H9 (cell line): ENCODE data around the gene NF1. TPM values are rescaled to one million over a fixed set of nuclear protein-coding genes. Genes with fewer than 3 reads are reported as not detected.

Experiments
- DNase-seq: peaks from one replicate; pipeline ENCODE4 v3.0.0-alpha.2; 2017
- H2AFZ ChIP-seq: one replicate; pipeline ENCODE4 v1.6.1; 2013; ENCODE audit warnings: mild to moderate bottlenecking, low read length, control low read depth, moderate library complexity
- H2AK5ac ChIP-seq: 2 replicates; pipeline ENCODE4 v1.6.1; 2013; ENCODE audit warnings: low read length, control low read depth, mixed read lengths; ENCODE audit not compliant: insufficient read length
- H2BK120ac ChIP-seq: one replicate; pipeline ENCODE4 v1.6.1; 2013; ENCODE audit warnings: low read depth, mild to moderate bottlenecking, low read length, control low read depth, inconsistent platforms; ENCODE audit not compliant: poor library complexity, severe bottlenecking
- H2BK12ac ChIP-seq: 2 replicates; pipeline ENCODE4 v1.6.1; 2013; ENCODE audit warnings: low read length, control low read depth, mixed read lengths, low read depth; ENCODE audit not compliant: insufficient read length
- H2BK15ac ChIP-seq: 2 replicates; pipeline ENCODE4 v1.6.1; 2013; ENCODE audit warnings: low read depth, low read length, control low read depth
- H2BK20ac ChIP-seq: one replicate; pipeline ENCODE4 v1.6.1; 2013; ENCODE audit warnings: low read depth, mild to moderate bottlenecking, low read length, control low read depth, inconsistent platforms; ENCODE audit not compliant: poor library complexity, severe bottlenecking
- H2BK5ac ChIP-seq: 2 replicates; pipeline ENCODE4 v1.6.1; 2013; ENCODE audit warnings: low read length, control low read depth, mixed read lengths; ENCODE audit not compliant: insufficient read length
- H3K14ac ChIP-seq: 2 replicates; pipeline ENCODE4 v1.6.1; 2013; ENCODE audit warnings: low read length, control low read depth; ENCODE audit not compliant: insufficient read depth
- H3K18ac ChIP-seq: 2 replicates; pipeline ENCODE4 v1.6.1; 2013; ENCODE audit warnings: low read depth, mild to moderate bottlenecking, mixed read lengths, low read length, control low read depth; ENCODE audit not compliant: insufficient read length
- H3K23ac ChIP-seq: 2 replicates; pipeline ENCODE4 v1.6.1; 2013; ENCODE audit warnings: low read length, control low read depth, mixed read lengths, low read depth; ENCODE audit not compliant: insufficient read length
- H3K23me2 ChIP-seq: 2 replicates; pipeline ENCODE4 v1.6.1; 2013; ENCODE audit warnings: low read depth, mild to moderate bottlenecking, mixed read lengths, low read length, control low read depth; ENCODE audit not compliant: insufficient read length, poor library complexity, severe bottlenecking
- H3K27ac ChIP-seq: 2 replicates; pipeline ENCODE4 v1.5.1; 2013; ENCODE audit warnings: low read length, control low read depth, mixed read lengths, low read depth; ENCODE audit not compliant: insufficient read length
- H3K27me3 ChIP-seq: 2 replicates; pipeline ENCODE4 v1.6.1; 2013; ENCODE audit warnings: low read length, control low read depth, inconsistent platforms; ENCODE audit not compliant: insufficient read depth
- H3K4ac ChIP-seq: 2 replicates; pipeline ENCODE4 v1.6.1; 2013; ENCODE audit warnings: low read depth, mild to moderate bottlenecking, control low read depth, inconsistent platforms, low read length, moderate library complexity
- H3K4me1 ChIP-seq: 2 replicates; pipeline ENCODE4 v1.6.1; 2013; ENCODE audit warnings: low read length, control low read depth, inconsistent platforms; ENCODE audit not compliant: insufficient read depth
- H3K4me2 ChIP-seq: 2 replicates; pipeline ENCODE4 v1.6.1; 2013; ENCODE audit warnings: low read length, control low read depth, mixed read lengths; ENCODE audit not compliant: insufficient read length, insufficient read depth
- H3K56ac ChIP-seq: 2 replicates; pipeline ENCODE4 v1.6.1; 2013; ENCODE audit warnings: low read depth, mild to moderate bottlenecking, mixed read lengths, low read length, control low read depth; ENCODE audit not compliant: insufficient read length
- H3K79me1 ChIP-seq: 2 replicates; pipeline ENCODE4 v1.6.1; 2013; ENCODE audit warnings: low read depth, mild to moderate bottlenecking, moderate library complexity, low read length, control low read depth, inconsistent platforms; ENCODE audit not compliant: insufficient read depth, poor library complexity, severe bottlenecking
- H3K79me2 ChIP-seq: 2 replicates; pipeline ENCODE4 v1.6.1; 2013; ENCODE audit warnings: low read length, control low read depth, inconsistent platforms; ENCODE audit not compliant: insufficient read depth
- H3K9ac ChIP-seq: 2 replicates; pipeline ENCODE4 v1.6.1; 2013; ENCODE audit warnings: low read length, control low read depth, mixed read lengths; ENCODE audit not compliant: insufficient read length; ENCODE audit errors: extremely low read depth
- H3K9me3 ChIP-seq: one replicate; pipeline ENCODE4 v1.6.1; 2013; ENCODE audit warnings: low read depth, low read length, inconsistent platforms; ENCODE audit not compliant: control insufficient read depth
- H3T11ph ChIP-seq: one replicate; pipeline ENCODE4 v1.6.1; 2013; ENCODE audit warnings: mild to moderate bottlenecking, low read length, control low read depth, inconsistent platforms
- H4K20me1 ChIP-seq: one replicate; pipeline ENCODE4 v1.6.1; 2013; ENCODE audit not compliant: control insufficient read depth, insufficient read length, insufficient read depth
- H4K5ac ChIP-seq: 2 replicates; pipeline ENCODE4 v1.6.1; 2013; ENCODE audit warnings: low read depth, mild to moderate bottlenecking, mixed read lengths, low read length, control low read depth; ENCODE audit not compliant: insufficient read length
- H4K8ac ChIP-seq: replicated peaks from 2 replicates; pipeline ENCODE4 v1.6.1; 2013; ENCODE audit warnings: low read length, control low read depth, mixed read lengths, low read depth; ENCODE audit not compliant: insufficient read length
- H4K91ac ChIP-seq: 2 replicates; pipeline ENCODE4 v1.6.1; 2013; ENCODE audit warnings: low read depth, mild to moderate bottlenecking, moderate library complexity, mixed read lengths, low read length, control low read depth; ENCODE audit not compliant: insufficient read length
- H3K27ac Mint-ChIP-seq, 3 experiments: 2 replicates in 2 of 3; 3 replicates in 1 of 3; pipeline ENCODE4 v1.8.0; 2020 to 2021; ENCODE audit warnings: mixed read lengths in 3 of 3, mild to moderate bottlenecking in 1 of 3, moderate library complexity in 1 of 3
- H3K27me3 Mint-ChIP-seq: 2 replicates; pipeline ENCODE4 v1.8.0; 2021; ENCODE audit warnings: low read depth, mild to moderate bottlenecking, moderate library complexity, mixed read lengths
- H3K36me3 Mint-ChIP-seq, 3 experiments: 2 replicates in 2 of 3; 3 replicates in 1 of 3; pipeline ENCODE4 v1.8.0; 2020 to 2021; ENCODE audit warnings: low read depth in 3 of 3, mixed read lengths in 3 of 3; ENCODE audit not compliant: insufficient read depth in 1 of 3
- H3K4me1 Mint-ChIP-seq, 2 experiments: 2 replicates each; pipeline ENCODE4 v1.8.0; 2020; ENCODE audit warnings: mixed read lengths in 2 of 2
- H3K4me3 Mint-ChIP-seq, 2 experiments: 2 replicates in 1 of 2; 3 replicates in 1 of 2; pipeline ENCODE4 v1.8.0; 2020 to 2021; ENCODE audit warnings: mild to moderate bottlenecking in 2 of 2, mixed read lengths in 2 of 2, moderate library complexity in 1 of 2
- H3K9me3 Mint-ChIP-seq, 2 experiments: 2 replicates in 1 of 2; 3 replicates in 1 of 2; pipeline ENCODE4 v1.8.0; 2020; ENCODE audit warnings: mild to moderate bottlenecking in 2 of 2, mixed read lengths in 2 of 2, moderate library complexity in 1 of 2
- CTCF ChIP-seq: fragments of 200-600 bp; sonication (generic); conservative IDR thresholded peaks from 3 replicates; pipeline ENCODE4 v1.8.0; 2021; ENCODE audit warnings: antibody characterized with exemption, mild to moderate bottlenecking
- WGBS: extraction: QIAGEN DNeasy Blood & Tissue Kit; methylation state at CpG from one replicate; pipeline ENCODE4 v1.1.7; 2013; ENCODE audit warnings: missing lambda C conversion rate, low lambda C conversion rate, mixed read lengths; ENCODE audit not compliant: insufficient read length; ENCODE audit errors: extremely low coverage; 5-methylcytosine and 5-hydroxymethylcytosine counted together
- total RNA-seq: library from RNA; stranded (reverse); gene quantifications from 2 replicates; pipeline ENCODE4 v1.2.1, GENCODE V29; 2021

The NF1 gene
- total RNA-seq, 1 experiment from 2014 or later: 38.1 TPM

- Histone ChIP-seq H4K5ac (no peak overlapping the region), H2BK12ac (no peak overlapping the region), H3K79me1 (no peaks in the 10 kb centered on the region), H3K9ac (no peak overlapping the region), H3K27ac (no peak overlapping the region), H3K23me2 (no peaks in the 10 kb centered on the region), H3K27me3 (no peaks in the 10 kb centered on the region), H3K79me2 (no peaks in the 10 kb centered on the region), H4K20me1 (no peaks in the 10 kb centered on the region), H3K56ac (no peak overlapping the region), H2BK15ac (no peak overlapping the region), H3K23ac (no peak overlapping the region), H2BK5ac (no peak overlapping the region), H3K14ac (no peak overlapping the region), H2BK120ac (no peak overlapping the region), H3T11ph (no peak overlapping the region), H2BK20ac (no peak overlapping the region), H2AK5ac (no peak overlapping the region), H3K9me3 (no peaks in the 10 kb centered on the region), H4K8ac (no peak overlapping the region), H3K4ac (no peak overlapping the region), H3K4me1 (no peaks in the 10 kb centered on the region), H4K91ac (no peak overlapping the region), H2AFZ (no peak overlapping the region), H3K4me2 (no peak overlapping the region), H3K18ac (no peak overlapping the region)
- DNase-seq: no peak
- H3K36me3 Mint-ChIP-seq: no peaks in the 10 kb centered on the region
- no CpG with 5 or more reads among the region's 7 CpGs for WGBS
- no peaks in the 10 kb centered on the region for H3K9me3 Mint-ChIP-seq
- H3K27me3 Mint-ChIP-seq: no peaks in the 10 kb centered on the region
- H3K27ac Mint-ChIP-seq: no peak overlapping the region
- TF ChIP-seq CTCF: no peak
- H3K4me3 Mint-ChIP-seq: no peak overlapping the region
- H3K4me1 Mint-ChIP-seq: peaks cover 3 to 9% of the 10 kb centered on the region in 2 experiments
These were observed 216.1 kb downstream of the NF1 start for GRCh38 chr17:31310886-31311285.
